ENCODE measurements around the gene DNAH1.

Gene DNAH1

DNA sequence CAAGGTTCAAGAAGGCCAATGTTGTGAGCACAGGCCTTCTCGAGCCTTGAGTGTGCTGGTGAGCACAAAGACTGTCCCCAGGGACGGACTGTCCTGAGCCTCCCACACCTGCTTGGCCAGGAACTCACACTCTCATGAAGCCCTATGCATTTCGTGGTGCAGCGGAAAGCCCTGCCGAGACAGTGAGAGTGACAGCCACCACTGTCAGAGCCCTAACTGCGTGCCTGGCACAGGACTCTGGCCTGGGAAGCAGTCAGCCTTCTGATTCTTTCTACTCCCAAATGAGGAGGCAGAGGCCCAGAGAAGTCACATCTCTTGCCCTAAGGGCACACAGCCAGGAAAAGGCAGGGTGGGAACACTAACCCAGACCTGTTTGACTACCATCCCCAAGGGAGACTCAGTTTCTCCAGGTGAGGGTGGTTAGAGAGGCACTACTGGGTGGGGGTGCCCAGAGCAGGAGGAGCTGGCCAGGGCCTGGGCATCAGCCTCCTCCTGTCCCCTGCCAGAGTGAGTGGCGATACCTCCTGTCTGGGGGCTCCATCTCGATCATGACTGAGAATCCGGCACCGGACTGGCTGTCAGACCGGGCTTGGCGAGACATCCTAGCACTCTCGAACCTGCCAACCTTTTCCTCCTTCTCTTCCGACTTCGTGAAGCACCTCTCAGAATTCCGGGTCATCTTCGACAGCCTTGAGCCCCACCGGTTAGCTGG lies 78.0 kb downstream of the DNAH1 start:
- no peak for DNase-seq

DNA sequence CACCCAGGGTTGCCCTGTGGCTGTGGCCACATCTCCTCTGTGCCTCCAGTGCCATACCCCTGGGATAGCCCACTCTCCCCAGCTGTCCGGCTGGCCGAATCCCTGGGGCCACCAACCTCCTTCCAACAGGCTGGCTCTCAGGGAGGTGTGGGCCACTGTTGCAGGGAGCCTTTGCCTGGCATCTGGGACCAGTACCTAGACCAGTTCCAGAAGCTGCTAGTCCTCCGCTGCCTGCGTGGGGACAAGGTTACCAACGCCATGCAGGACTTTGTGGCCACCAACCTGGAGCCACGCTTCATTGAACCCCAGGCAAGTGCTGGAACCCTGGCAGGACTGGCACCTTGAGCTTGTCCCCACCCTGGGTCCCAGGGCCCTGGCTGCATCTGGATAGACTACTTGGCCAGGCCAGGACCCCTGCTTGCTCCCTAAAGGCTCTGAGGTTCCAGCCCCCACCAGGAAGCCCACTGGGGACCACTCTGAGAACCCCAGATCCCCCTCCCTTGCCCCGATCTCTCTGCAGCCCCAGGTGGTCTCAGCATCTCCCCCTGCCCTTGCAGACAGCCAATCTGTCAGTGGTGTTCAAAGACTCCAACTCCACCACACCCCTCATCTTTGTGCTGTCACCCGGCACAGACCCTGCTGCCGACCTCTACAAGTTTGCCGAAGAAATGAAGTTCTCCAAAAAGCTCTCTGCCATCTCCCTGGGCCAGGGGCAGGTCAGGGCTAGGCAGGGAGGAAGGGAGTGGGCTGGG lies 78.8 kb downstream of the DNAH1 start:
- DNase-seq, result no peak

DNA sequence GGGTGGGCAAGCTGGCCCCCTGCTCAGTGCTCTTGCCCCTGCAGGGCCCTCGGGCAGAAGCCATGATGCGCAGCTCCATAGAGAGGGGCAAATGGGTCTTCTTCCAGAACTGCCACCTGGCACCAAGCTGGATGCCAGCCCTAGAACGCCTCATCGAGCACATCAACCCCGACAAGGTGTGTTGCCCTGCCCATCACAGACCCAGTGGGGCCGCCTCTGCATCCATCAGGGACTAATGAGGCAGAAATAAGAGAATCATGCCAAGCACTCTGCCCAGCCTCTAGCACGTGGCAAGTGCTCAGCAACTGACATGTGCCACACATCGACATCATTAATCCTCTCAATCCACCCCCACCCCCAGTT lies 79.4 kb downstream of the DNAH1 start:
- DNase-seq, result no peak

DNA sequence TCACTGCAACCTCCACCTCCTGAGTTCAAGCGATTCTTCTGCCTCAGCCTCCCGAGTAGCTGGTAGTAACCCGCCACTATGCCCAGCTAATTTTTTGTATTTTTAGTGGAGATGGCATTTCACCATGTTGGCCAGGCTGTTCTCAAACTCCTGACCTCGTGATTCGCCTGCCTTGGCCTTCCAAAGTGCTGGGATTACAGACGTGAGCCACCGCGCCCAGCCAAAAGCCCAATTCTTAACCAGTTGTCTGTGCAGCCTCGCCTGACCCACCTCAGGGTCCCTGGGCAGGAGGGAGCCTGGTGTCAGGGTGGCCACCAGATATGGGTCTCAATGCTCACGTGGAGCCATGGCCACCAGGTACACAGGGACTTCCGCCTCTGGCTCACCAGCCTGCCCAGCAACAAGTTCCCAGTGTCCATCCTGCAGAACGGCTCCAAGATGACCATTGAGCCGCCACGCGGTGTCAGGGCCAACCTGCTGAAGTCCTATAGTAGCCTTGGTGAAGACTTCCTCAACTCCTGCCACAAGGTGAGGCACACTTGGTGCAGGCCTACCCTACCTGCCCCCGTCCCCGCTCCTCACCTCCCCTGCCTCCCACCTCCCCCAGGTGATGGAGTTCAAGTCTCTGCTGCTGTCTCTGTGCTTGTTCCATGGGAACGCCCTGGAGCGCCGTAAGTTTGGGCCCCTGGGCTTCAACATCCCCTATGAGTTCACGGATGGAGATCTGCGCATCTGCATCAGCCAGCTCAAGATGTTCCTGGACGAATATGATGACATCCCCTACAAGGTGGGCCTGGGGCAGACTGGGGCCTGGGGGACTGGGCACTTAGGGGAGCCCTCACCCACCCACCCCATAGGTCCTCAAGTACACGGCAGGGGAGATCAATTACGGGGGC lies 80.1 kb downstream of the DNAH1 start:
- DNase-seq, result no peak

DNA sequence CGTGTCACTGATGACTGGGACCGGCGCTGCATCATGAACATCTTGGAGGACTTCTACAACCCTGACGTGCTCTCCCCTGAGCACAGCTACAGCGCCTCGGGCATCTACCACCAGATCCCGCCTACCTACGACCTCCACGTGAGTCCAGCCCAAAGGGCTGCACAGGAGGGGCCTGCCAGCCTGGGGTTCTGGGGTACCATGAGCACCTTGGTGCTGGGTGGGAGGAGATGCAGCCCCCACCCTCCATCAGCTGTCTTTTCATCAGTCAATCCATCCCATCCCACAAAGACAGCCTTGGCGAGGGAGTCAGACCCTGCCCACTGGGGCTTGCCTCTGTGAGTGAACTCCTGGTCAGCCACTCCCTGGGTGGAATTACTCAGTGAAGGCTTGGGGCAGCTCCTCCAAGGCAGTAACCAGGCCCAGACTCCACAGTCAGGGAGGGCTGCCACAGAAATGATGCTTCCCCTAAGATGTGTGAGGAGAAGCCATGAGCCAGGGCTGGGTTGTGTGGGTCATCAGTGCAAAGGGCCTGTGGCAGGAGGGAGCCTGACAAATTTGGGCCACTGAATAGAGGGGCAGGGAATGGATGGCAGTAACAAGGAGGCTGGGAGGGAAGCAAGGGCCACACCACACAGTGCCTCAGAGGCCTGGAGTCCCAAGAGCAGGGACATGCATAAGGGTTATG lies 80.9 kb downstream of the DNAH1 start:
- no peak for DNase-seq

DNA sequence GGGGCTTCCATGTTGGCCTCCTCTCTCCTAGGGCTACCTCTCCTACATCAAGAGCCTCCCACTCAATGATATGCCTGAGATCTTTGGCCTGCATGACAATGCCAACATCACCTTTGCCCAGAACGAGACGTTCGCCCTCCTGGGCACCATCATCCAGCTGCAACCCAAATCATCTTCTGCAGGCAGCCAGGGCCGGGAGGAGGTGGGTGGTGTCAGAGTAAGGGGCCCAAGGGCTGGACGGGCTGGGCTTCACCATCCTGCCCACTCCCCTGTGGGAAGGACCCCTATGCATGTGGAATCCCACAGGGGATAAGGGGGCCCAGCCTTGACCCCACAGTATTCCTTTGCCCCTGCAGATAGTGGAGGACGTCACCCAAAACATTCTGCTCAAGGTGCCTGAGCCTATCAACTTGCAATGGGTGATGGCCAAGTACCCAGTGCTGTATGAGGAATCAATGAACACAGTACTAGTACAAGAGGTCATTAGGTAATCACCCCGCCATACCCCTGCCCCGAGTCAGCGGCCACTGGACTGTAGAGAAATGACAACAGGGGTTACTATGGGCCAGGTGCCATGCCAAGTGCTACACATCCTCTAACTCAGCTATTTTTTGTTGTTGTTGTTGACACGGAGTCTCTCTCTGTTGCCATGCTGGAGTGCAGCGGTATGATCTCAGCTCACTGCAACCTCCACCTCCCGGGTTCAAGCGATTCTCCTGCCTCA lies 81.7 kb downstream of the DNAH1 start:
- no peak for DNase-seq

DNA sequence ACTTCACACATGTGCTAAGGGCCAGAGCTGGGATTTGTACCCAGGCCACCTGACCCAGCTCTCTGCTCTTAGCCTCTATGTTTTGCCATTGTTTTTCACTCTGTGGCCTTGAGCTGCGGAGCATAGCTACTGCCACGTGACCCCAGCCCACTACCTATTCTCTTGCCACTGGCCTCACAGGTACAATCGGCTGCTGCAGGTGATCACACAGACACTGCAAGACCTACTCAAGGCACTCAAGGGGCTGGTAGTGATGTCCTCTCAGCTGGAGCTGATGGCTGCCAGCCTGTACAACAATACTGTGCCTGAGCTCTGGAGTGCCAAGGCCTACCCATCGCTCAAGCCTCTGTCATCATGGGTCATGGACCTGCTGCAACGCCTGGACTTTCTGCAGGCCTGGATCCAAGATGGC lies 82.6 kb downstream of the DNAH1 start:
- DNase-seq, result no peak

DNA sequence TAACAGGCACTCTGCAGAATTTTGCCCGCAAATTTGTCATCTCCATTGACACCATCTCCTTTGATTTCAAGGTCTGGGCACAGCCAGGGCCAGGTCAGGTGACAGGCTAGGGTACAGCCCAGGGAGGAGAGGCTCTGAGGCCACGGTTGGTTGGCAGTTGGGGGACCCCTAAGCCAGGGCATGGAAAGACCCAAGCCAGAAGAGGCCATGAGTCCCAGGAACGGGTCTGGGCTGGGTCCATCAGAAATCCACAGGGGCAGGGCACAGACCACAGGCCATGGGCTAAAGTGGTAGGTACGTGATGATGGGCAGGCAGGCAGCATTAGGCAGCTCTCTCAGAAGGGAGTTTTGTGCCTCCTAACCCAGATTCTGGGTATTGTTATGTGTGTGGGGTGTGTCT lies 83.0 kb downstream of the DNAH1 start:
- no peak for DNase-seq

DNA sequence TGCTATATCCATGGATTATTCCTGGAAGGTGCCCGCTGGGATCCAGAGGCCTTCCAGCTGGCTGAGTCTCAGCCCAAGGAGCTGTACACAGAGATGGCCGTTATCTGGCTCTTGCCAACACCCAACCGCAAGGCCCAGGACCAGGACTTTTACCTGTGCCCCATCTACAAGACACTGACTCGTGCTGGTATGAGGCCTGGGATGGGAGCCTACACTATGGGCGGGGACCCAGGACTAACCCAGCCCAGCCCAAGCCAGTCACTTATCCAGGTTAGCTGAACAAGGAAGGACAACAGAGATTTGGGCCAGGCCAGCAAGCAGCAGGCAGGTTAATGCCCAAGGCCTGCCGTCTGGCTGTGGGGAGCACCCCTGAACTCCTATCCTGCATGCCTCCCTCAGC lies 83.5 kb downstream of the DNAH1 start:
- no peak for DNase-seq

DNA sequence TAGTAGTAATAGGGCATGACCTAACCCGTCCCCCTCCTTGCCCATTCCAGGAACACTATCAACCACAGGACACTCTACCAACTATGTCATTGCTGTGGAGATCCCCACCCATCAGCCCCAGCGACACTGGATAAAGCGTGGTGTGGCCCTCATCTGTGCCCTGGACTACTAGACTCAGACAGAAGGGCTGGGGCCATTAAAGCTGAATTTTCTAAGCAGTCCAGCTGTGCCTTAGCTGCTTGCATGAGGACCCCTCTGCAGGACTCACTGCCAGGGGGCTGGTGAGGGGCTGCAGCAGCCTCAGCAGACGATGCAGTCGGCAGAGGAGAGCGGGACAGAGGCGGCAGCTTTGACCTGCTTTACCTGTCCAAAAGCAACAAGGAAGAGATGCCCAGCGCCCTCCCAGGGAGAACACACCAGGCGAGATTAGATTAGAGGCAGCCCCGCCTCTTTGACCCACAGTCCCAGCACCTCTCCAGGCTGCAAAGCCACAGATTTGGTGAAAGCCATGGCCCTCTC lies 84.2 kb downstream of the DNAH1 start:
- DNase-seq, result no peak

DNA sequence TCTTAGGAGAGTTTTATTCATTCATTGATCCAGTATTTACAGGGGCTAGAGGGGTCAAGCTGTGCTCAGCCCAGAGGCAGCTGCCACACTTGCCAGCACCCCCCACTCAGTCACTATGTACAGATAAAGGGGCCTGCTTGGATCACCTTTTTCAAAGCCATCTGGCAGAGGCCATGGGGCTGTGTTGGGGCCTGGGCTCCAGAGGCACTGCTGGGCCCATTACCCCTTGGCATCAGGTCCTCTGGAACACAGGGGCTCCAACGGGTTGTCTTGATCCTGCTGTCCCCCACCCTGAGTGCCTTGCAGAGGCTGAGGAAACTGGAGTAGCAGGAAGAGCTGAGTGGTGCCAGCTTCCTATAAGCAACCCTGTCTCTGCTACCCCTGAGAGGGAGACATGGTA lies 84.9 kb downstream of the DNAH1 start:
- no peak for DNase-seq

DNA sequence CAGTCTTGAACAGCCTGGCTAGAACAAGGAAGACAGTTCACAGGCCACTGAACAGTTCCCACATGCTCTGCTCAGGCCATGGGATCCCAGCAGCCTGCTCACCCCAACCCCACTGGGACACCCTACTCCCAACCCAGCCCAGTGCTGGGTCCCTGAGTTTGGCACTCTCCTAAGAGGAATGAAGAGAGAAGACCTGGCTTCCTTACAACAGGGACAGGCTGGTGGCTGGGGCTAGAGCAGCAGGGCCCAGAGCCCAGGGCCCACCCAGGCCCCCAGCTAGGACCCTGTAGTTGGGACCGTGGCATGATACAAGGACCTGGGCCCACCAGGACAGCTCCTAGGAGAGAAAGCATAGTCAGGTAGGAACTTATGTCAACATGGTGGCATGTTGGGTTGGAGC lies 85.4 kb downstream of the DNAH1 start:
- DNase-seq, result no peak

DNA sequence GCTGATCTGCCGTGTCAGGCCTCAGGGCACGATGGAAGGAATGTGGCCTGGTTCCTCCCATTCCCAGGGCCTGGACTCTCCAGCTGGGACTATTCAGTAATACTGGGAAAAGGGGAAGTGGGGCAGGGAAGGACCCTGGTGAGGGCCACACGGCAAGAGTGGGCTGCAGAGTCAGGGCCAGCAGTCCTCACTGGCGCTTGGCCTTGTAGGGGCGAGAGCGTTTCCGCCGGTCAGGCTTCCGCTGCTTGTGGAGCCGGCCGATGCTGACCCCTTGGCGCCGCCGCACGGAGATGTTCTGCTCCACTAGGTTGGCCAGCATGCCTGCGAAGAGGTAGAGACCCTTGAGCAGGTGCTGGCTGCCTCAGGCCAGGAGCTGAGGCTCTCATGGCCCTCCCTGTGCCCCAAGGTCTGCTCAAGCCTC lies 86.0 kb downstream of the DNAH1 start:
- DNase-seq, result no peak

DNA sequence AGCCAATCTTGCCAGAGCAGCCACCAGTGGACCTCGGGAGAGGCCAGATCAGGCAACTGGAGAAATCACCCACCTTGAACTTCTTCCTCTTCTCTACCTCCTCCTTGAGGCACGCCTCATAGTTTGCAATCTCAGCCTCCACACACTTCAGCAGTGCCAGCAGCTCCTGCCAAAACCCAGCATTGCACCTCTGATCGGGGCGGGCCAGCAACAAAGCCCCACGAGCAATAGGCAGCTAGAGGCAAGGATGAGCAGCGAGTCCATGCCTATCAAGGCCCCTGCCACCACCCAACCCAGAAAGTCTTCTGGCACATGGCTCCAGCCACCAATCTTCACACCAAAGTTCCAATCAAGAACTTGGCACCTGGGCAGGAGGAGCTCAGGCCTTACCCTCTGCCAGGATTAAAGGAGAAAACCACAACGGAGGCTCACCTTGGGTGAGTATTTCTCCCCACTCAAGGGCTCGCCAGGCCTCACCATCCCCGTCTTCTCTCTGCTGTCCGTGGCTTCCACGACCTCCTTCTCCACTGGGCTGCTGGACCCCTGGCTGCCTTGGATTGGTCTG lies 86.7 kb downstream of the DNAH1 start:
- DNase-seq, result no peak

DNA sequence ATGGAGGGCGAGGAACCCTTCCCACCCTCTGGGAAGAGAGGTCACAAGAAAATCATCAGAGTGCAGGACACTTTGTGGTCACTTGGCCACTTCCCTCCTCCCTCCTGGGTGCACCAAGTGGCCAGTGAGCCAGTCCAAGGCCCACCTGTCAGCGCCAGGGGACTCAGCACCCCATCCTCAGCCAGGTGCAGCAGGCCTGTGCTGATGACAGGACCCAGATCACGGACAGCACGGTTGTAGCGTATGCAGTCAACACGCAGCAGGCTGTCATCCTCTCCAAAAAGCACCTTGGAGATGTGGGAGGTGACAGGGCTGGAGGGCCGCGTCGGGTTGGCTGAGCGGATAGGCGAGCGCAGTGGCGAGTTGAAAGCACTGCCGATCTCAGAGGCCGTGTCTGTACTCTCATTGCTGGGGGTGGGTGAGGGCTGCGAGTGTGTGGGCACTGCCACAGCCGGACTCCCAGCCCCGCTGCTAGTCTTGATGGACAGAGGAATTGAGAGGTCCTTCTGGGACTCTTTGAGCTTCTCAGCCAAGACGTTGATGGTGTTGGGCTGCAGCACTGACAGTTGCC lies 87.2 kb downstream of the DNAH1 start:
- no peak for DNase-seq

DNA sequence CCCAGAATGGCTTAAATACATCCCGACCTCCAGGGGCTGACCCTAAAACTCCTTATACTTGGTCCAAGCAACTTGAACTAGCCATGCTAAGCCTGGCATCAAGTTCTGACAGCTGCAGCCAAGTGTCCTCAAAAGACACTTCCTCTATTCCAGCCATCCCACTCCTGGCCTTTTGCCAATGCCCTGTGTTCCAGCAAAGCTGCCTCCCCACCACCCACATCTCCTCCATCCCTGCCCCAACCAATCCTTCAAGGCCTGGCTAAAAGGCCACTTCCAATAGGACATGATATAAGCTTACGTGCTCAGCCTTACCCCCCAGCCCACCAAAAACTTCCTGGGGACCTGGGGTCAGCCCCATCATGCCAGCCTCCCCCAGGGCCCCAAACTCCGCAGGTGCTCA lies 87.8 kb downstream of the DNAH1 start:
- DNase-seq, result no peak

DNA sequence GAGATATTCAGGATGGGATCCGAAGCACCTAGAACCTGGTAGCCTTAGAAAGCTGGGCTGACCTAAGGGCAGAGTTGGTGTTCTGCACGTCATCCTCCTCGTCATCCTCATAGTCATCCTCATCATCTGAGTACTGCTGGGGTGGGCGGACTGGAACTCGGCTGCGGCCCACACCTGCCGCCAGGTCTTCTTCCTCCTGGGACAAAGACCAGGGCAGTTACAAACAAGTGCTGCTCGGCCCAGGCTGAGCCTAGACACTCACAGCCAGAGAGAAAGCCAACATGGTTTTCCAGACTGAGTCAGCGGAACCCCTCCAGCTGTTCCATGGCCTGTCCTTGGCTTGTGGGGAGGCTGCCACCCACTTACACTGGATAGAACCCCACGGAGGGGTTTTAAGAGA lies 88.3 kb downstream of the DNAH1 start:
- no peak for DNase-seq

DNA sequence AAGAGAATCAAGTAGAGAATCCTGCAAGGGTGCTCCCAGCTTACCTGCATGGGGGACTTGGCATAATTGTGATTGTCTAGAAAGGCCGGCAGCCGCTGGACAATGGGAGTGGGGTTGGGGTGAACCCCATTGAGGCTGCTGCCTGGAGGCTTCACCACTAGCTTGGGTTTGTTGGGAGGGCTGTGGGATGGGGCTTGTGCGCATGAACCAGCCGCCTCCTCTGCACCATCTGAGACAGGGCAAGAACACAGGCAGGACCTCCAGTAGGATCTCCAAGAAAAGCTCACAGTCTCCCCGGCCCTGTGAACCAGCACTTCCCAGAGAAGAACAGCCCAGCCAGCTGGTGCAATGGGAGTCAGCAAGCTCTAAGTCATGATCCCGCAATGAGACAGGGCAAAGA lies 88.9 kb downstream of the DNAH1 start:
- no peak for DNase-seq

DNA sequence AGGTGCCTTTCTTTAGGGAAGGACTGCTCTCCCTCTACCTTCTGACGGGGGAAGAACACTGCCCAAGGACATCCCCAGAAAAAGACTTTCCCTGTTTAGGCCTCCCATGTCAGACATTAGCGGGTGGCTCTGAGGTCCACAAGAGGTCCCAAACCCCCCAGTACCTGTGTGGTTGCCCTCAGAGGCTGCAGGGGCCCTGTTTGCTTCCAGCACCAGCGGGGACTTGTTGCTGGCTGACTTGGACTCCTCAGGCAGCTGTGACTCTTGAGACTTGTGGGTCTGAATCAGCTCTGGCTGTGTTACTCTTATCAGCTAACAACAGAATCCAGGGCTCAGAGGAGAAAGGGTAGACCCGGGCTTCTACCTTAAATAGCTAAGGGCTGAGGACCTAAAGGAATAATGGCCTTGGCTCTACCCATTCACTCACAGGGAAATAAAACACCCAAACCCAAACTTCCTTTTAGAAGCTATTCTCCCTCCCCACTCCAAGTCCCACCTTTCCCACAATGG lies 89.5 kb downstream of the DNAH1 start:
- DNase-seq, result no peak

DNA sequence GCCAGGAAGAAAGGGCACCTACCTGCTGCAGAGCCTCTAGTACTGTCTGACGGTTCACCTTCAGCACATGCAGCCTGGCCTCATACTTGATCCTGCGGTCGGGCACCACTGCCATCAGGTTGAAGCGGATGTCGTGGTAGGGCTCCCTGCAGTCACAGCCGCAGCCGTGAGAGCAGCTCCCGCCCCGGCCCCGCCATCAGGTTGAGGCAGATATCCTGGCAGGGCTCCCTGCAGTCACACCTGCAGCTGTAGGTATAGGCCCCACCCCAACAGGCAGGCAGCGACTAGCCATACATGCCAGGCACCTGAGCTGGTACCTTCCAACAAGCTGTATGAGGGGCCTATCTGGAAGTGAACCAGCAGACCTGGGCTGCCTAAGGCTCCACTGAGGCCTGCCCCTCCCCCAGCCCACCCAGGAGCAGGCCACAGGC lies 90.1 kb downstream of the DNAH1 start:
- DNase-seq, result no peak
